Esophagus squamous epithelium (tissue), 5 donors: ENCODE results near the gene ETS2. TPM values are rescaled to one million over a fixed set of nuclear protein-coding genes. Genes with fewer than 3 reads are reported as not detected.
A peak's percentile ranks its signal among the peaks of the same experiment; 100 is the strongest.

Experiments
- DNase-seq: peaks from one replicate; lab custom pipeline; 2025; lab: John Stamatoyannopoulos, UW
- H3K27ac ChIP-seq, 4 donors: fragments of 200-600 bp; sonication (generic); one replicate each; pipeline ENCODE4 v1.5.1; 2016 to 2019; ENCODE audit warnings: mild to moderate bottlenecking in 1 of 4
- H3K27me3 ChIP-seq, 4 donors: fragments of 200-600 bp; sonication (generic); 1 replicate in 3 of 4; 2 replicates in 1 of 4; pipeline versions ENCODE4 v1.5.1 to v1.6.0; 2017 to 2021; ENCODE audit warnings: antibody characterized with exemption in 1 of 4
- H3K36me3 ChIP-seq, 3 donors: fragments of 200-600 bp; sonication (generic); one replicate each; pipeline ENCODE4 v1.5.1; 2016 to 2019
- H3K4me1 ChIP-seq, 3 donors: fragments of 200-600 bp; sonication (generic); one replicate each; pipeline ENCODE4 v1.5.1; 2017 to 2019
- H3K4me3 ChIP-seq, 4 donors: fragments of 200-600 bp; sonication (generic); 1 replicate in 3 of 4; 2 replicates in 1 of 4; pipeline ENCODE4 v1.5.1; 2016 to 2019; ENCODE audit warnings: mild to moderate bottlenecking in 2 of 4, moderate library complexity in 1 of 4
- H3K9me3 ChIP-seq, 3 donors: fragments of 200-600 bp; sonication (generic); one replicate each; pipeline ENCODE4 v1.5.1; 2016 to 2019
- POLR2A ChIP-seq, 4 donors: fragments of 450-650 bp; IDR thresholded peaks; one replicate each; pipeline ENCODE4 v1.6.1; 2017; ENCODE audit warnings: antibody characterized with exemption in 4 of 4, mild to moderate bottlenecking in 4 of 4, moderate library complexity in 3 of 4
- WGBS, 2 donors: methylation state at CpG; one replicate each; pipeline ENCODE4 v1.1.5; 2018; 5-methylcytosine and 5-hydroxymethylcytosine counted together
- intact Hi-C: fragments of 100-400 bp; cut with DNase I; formaldehyde crosslinking; loops from one replicate; pipeline ENCODE4 v1.15.0; 2022
- total RNA-seq, 4 donors: library from RNA; depleted of rRNA; stranded (reverse); fragments of >200 nt; gene quantifications; one replicate each; pipeline ENCODE4 v1.1.0, GENCODE V29; 2016
- TF ChIP-seq, protein P1 (sequence below), 6 experiments: fragments of 450-650 bp in 4 of 6; fragments of 200-600 bp in 2 of 6; sonication (generic) in 2 of 6; IDR thresholded peaks; one replicate each; pipeline ENCODE4 v1.5.1; 2016 to 2019; ENCODE audit warnings: antibody characterized with exemption in 6 of 6, mild to moderate bottlenecking in 4 of 6, moderate library complexity in 4 of 6
- donor health status: DM: yes; HTN: yes; CAD: no.

ETS2 gene
- total RNA-seq, 4 donors from 2014 or later, result 67.5 to 118 (median 78.8) TPM

DNA sequence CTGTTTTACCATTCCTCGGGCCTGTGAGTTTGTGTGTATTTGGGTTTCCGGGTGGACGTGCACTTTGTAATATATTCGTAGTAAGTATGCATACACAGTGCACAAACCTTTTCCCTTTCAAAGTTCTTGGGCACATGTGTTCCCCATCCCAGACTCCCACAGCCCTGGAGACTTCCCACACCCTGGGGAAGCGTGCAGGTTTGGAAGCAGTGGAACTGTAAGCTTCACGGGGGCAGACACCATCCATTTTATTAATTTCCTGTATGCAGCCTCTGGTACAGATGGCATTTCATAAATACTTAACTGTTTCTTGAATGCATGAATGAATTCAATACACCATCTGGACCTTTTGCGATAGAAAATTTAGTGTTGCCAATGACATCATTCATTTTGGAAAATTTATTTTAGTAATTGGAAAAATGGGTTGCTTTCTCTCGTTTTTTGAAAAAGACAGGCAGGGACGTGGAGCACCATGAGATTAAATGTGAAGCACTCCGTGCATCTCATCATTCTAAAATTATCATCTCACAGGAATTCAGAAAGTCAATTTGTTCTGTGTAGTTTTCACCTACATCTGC, 10.8 kb downstream of the ETS2 start:
- DNase-seq, result no peak
- H3K27ac ChIP-seq, result peak overlapping the region in 3 of 4 donors; percentile 77 to 91 (median 86)
- peaks cover 51 to 98% (median 62%) of the 10 kb centered on the region in 3 donors for H3K36me3 ChIP-seq
- 81% methylated on average over 10 of the region's 10 CpGs for WGBS, 2 donors
- H3K4me1 ChIP-seq, result peaks cover 3 to 95% (median 53%) of the 10 kb centered on the region in 3 donors
- no peak for TF ChIP-seq POLR2A (IDR thresholded peaks at IDR 0.05)
- TF ChIP-seq, protein P1, sequence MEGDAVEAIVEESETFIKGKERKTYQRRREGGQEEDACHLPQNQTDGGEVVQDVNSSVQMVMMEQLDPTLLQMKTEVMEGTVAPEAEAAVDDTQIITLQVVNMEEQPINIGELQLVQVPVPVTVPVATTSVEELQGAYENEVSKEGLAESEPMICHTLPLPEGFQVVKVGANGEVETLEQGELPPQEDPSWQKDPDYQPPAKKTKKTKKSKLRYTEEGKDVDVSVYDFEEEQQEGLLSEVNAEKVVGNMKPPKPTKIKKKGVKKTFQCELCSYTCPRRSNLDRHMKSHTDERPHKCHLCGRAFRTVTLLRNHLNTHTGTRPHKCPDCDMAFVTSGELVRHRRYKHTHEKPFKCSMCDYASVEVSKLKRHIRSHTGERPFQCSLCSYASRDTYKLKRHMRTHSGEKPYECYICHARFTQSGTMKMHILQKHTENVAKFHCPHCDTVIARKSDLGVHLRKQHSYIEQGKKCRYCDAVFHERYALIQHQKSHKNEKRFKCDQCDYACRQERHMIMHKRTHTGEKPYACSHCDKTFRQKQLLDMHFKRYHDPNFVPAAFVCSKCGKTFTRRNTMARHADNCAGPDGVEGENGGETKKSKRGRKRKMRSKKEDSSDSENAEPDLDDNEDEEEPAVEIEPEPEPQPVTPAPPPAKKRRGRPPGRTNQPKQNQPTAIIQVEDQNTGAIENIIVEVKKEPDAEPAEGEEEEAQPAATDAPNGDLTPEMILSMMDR (IDR thresholded peaks at IDR 0.05), result no peak
- intact Hi-C loops, result no loop called here
- H3K9me3 ChIP-seq, result no peaks in the 10 kb centered on the region
- H3K27me3 ChIP-seq, result no peaks in the 10 kb centered on the region
- no peak overlapping the region for H3K4me3 ChIP-seq

DNA sequence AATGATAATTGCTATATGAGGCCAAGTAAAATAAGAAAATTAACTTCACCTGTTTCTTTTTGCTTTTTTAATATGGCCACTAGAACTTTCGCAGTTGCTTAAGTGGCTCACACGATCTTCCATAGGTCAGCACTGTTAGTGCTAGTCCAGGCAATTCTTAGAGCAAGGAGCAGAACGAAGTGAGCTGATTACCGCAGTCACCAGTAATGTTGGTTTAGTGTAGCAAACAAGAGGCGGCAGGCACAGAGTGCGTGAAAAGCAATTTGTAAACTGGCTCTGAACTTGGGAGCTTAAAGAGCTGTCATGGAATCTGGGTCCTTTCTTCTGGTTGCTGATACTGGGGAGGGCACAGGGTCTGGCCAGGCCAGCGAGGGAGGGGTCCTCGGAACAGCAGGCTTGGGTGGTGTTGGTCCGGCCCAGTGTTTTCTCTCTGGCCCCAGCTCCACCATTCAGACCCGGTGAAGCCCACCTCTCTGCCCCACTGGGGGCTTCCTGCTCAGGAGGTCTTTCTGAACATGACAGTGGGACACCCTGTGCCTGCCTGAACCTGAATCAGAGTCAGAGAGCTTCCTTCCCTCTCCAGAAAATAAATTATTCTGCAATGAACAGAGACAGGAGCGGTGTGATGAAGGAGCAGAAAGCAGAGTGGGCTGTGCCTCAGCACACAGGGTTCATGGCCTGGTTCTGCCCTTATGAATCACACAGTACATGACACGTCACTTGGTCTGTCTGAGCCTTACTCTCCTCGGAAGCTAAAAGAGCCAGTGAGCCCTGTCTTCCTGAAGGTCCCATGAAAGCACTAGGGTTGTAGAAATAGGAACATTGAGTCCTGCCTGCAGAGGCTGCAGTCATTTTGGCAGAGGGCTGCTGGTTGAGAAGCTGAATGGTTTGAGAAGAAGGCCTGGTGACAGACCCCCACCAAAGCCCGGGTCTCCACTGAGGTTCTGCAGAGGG, 11.9 kb downstream of the ETS2 start:
- intact Hi-C loops, result no loop called here
- DNase-seq, result no peak
- Histone ChIP-seq H3K9me3 (no peaks in the 10 kb centered on the region), H3K27ac (peak overlapping the region; percentile 77 to 91 (median 88)), H3K4me3 (no peak overlapping the region), H3K36me3 (peaks cover 61 to 99% (median 73%) of the 10 kb centered on the region in 3 donors), H3K4me1 (peaks cover 3 to 95% (median 55%) of the 10 kb centered on the region in 3 donors), H3K27me3 (no peaks in the 10 kb centered on the region)
- WGBS, 2 donors, result 78 to 80% methylated on average over 12 to 13 of the region's 14 CpGs
- TF ChIP-seq, protein P1 (IDR thresholded peaks at IDR 0.05), result no peak
- TF ChIP-seq POLR2A (IDR thresholded peaks at IDR 0.05), result no peak

DNA sequence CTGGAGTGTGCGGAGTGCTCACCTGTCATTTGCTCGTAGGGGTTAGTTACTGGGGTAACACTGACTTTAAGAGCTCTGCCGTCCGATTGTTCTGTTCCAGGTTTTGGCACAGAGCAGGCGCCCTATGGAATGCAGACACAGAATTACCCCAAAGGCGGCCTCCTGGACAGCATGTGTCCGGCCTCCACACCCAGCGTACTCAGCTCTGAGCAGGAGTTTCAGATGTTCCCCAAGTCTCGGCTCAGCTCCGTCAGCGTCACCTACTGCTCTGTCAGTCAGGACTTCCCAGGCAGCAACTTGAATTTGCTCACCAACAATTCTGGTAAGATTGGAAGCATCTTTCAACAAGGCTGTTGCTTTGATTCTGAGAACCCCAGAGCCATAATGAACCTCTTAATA, 12.6 kb downstream of the ETS2 start:
- DNase-seq, result no peak
- WGBS, 2 donors, result 87% methylated on average over 11 of the region's 11 CpGs
- Histone ChIP-seq H3K4me1 (peaks cover 3 to 95% (median 54%) of the 10 kb centered on the region in 3 donors), H3K4me3 (no peak overlapping the region), H3K27ac (peak overlapping the region; percentile 77 to 91 (median 88)), H3K36me3 (peaks cover 62 to 99% (median 75%) of the 10 kb centered on the region in 3 donors), H3K27me3 (no peaks in the 10 kb centered on the region), H3K9me3 (no peaks in the 10 kb centered on the region)
- TF ChIP-seq POLR2A (IDR thresholded peaks at IDR 0.05), result no peak
- TF ChIP-seq, protein P1 (IDR thresholded peaks at IDR 0.05), result no peak
- intact Hi-C loops, result no loop called here

DNA sequence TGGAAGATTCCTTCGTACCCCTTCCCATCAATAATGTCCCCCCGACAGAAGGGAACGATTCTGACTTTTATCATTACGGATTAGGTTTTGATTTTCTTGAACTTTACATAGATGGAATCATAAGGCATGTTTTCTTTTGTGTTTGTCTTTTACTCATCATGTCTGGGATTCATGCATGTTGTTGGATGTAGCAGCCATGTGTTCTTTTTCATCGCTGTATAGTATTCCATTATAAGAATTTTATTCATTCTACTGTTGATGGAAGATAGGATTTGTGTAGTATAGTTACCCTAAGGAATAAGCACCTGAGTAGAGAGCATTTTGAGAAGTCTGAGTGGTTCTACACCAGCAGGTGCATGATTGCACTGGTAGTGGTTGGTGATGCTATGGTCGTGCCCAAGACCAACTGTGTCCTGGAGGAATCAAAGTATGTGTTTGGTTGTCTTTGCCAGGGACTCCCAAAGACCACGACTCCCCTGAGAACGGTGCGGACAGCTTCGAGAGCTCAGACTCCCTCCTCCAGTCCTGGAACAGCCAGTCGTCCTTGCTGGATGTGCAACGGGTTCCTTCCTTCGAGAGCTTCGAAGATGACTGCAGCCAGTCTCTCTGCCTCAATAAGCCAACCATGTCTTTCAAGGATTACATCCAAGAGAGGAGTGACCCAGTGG, 13.5 kb downstream of the ETS2 start:
- H3K27ac ChIP-seq, result peak overlapping the region; percentile 77 to 91 (median 88)
- peaks cover 58 to 99% (median 73%) of the 10 kb centered on the region in 3 donors for H3K36me3 ChIP-seq
- H3K27me3 ChIP-seq, result no peaks in the 10 kb centered on the region
- H3K4me1 ChIP-seq, result peaks cover 3 to 93% (median 54%) of the 10 kb centered on the region in 3 donors
- TF ChIP-seq, protein P1 (IDR thresholded peaks at IDR 0.05), result no peak
- no peak for TF ChIP-seq POLR2A (IDR thresholded peaks at IDR 0.05)
- H3K4me3 ChIP-seq, result no peak overlapping the region
- WGBS, 2 donors, result 88 to 92% methylated on average over 6 to 14 of the region's 14 CpGs
- intact Hi-C loops, result no loop called here
- H3K9me3 ChIP-seq, result no peaks in the 10 kb centered on the region
- no peak for DNase-seq
